PFSK-1 (cell line): ENCODE measurements around the gene RNF138.

Experiments used
- POLR2AphosphoS5 ChIP-seq: IDR thresholded peaks from 2 replicates; pipeline ENCODE4 v1.6.1; 2012; ENCODE audit warnings: low read depth, mild to moderate bottlenecking, control low read depth, low read length, moderate library complexity
- TAF1 ChIP-seq: IDR thresholded peaks from 2 replicates; pipeline ENCODE4 v1.6.1; 2012; ENCODE audit warnings: low read length, control low read depth, borderline replicate concordance; ENCODE audit not compliant: insufficient read depth
- TF ChIP-seq, protein P1 (sequence below), 2 experiments: IDR thresholded peaks; 2 replicates each; pipeline versions ENCODE4 v1.6.1 to v1.8.0; 2011 to 2012; ENCODE audit warnings: low read depth in 2 of 2, low read length in 2 of 2, control low read depth in 1 of 2, inconsistent platforms in 1 of 2, mild to moderate bottlenecking in 1 of 2, moderate library complexity in 1 of 2; ENCODE audit not compliant: insufficient read depth in 1 of 2

DNA sequence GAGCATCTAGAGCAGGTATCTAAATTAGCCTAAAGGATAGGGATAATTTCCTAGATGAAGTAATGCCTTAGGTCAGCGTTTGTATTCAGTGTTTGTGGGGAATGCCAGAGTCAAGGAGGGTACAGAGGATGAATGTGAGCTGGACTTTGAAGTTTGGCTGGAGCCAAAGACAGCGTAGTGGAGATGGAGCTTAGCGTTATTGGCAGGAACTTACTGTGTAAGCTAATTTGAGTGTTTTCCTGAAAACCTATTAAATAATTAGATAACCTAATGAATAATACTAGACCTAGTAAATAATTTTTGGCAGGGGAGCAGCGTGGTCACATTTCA, 4.2 kb downstream of the RNF138 start:
- TF ChIP-seq TAF1 (no peak), POLR2AphosphoS5 (no peak)
- TF ChIP-seq, protein P1, sequence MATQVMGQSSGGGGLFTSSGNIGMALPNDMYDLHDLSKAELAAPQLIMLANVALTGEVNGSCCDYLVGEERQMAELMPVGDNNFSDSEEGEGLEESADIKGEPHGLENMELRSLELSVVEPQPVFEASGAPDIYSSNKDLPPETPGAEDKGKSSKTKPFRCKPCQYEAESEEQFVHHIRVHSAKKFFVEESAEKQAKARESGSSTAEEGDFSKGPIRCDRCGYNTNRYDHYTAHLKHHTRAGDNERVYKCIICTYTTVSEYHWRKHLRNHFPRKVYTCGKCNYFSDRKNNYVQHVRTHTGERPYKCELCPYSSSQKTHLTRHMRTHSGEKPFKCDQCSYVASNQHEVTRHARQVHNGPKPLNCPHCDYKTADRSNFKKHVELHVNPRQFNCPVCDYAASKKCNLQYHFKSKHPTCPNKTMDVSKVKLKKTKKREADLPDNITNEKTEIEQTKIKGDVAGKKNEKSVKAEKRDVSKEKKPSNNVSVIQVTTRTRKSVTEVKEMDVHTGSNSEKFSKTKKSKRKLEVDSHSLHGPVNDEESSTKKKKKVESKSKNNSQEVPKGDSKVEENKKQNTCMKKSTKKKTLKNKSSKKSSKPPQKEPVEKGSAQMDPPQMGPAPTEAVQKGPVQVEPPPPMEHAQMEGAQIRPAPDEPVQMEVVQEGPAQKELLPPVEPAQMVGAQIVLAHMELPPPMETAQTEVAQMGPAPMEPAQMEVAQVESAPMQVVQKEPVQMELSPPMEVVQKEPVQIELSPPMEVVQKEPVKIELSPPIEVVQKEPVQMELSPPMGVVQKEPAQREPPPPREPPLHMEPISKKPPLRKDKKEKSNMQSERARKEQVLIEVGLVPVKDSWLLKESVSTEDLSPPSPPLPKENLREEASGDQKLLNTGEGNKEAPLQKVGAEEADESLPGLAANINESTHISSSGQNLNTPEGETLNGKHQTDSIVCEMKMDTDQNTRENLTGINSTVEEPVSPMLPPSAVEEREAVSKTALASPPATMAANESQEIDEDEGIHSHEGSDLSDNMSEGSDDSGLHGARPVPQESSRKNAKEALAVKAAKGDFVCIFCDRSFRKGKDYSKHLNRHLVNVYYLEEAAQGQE (IDR thresholded peaks at IDR 0.05; ENCODE audit: insufficient read depth in 1 of 2, low read depth in 2 of 2, low read length in 2 of 2) = no peak
